Endothelial cell of hepatic sinusoid (primary cell): Measurements from ENCODE around the gene CD164.

Experiments
- in situ Hi-C: cut with HindIII; loops from 2 replicates; pipeline ENCODE4 v1.10.0; 2017; ENCODE audit warnings: low sequenced_read_pairs

CD164 gene

DNA sequence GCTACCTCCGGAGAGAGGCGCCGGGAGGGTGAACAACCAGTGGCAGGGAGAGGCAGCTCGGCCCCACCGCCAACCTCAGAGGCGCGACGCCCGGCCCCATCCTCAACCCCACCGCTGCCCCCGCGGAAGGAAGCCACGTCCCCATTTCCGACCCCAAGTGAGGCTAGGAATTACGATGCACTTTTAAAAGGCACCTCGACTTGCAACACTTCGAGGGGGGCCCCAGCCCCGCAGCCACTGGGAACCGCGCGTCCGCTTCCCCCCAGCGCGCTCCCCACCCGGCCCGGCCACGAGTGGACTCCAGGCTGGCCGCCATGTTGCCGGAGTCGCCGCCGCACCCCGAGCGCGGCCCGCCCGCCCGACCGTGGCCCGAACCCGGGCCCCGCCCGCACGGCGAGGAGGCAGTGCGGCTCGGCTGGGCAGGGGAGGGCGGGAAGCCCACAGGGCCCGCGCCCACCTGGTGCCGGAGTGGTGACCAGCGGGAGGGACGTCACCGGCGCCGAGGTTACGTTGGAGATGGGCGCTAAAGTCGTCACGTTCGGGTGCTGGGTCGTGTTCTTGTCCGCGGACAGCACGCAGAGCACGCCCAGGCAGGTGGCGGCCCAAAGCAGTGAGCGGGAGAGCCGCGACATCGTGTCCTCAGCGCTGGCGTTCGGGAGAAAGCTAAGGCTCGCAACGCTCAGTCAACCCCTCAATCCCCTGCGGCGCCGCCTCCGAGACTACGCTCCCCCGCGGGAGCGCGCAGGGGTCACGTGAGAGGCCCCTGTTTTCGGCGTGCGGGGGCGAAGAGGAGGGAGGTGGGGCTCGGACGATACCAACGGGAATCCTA is at the start of gene CD164:
CD164 (minus strand) TSS at position 721 of the 829 bp plus-strand sequence; CDS start at position 632, 89 bp downstream.
- in situ Hi-C loops, result no loop called here

DNA sequence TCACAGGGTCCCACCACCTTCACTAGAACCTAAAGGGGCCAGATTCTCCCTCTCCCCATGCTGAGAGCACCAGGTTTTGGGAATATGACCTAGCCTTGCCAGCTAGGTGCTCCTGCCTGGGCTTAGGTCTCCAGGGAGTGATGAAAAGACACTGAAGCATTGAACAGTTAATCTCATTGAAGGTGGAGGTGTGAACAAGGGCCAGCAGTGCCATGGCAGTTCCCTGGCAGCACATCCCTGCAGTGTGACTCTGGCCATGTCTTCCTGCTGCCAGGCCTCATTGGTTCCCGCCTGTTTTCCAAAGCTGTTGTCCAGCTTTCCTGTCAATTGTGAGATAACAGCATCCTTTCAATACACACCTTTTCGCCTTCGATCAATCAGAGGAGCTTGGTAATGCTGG is 47.2 kb upstream of the CD164 start:
- in situ Hi-C loops, result no loop called here

DNA sequence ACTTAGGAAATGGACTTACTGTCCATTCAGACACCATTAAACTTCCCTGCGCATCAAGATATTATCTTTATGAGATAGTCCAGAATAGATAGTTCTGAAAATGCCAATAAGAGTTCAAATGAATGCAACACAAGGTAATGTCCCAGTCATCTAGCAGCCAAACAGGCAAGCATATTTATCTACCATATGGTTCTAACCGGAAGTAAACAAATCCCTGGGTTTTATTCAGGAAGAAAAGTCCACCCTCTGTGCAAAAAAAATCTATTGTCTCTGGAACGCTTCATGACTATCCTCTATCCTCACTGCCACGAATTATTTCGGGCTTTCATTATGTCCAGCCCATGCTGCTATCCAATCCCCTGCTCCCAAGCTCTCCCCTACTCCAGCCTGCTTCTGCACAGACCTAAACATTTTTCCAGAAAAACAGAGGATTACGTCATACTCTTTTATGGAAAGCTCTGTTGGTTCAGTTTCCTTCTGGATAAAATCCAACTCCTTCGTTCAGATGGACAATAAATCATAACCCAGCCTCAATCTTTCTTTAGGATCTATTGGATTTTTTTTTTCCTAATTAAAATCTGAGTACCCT is 46.7 kb upstream of the CD164 start:
- in situ Hi-C loops, result no loop called here

DNA sequence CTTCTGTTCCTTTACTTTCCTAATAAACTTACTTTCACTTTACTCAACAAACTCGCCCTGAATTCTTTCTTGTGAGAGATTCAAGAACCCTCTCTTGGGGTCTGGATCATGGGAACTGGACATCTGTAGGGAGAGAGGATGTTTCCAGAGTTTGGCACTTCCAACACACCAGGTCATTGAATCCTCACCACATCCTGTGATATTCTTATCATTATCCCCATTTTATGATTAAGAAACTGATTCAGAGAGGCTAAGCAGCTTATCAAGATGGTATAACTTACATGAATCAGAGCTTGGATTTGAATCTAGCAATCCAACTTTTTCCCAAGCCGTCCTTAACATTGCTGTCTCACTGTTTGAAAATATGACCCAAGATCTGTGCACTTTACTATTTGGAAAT is 42.7 kb upstream of the CD164 start:
- in situ Hi-C loops, result no loop called here

DNA sequence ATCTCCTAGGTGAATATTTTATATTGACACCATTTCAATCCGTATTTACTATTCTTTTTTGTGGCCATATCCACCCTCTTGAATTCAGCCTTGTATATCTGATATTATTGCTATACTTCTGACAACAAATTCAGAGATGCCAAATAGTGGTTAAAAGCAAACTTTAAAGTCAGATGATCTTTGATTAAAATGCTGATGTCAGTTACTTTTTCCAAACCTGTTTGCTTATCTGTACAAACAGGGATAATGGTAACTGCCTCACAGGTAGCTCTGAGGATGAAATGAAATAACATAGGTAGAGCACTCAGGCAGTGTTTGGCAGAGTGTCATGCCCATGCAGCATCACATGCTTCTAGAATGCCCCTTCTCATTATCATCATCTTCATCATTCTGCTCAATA is 38.9 kb upstream of the CD164 start:
- in situ Hi-C loops, result no loop called here

DNA sequence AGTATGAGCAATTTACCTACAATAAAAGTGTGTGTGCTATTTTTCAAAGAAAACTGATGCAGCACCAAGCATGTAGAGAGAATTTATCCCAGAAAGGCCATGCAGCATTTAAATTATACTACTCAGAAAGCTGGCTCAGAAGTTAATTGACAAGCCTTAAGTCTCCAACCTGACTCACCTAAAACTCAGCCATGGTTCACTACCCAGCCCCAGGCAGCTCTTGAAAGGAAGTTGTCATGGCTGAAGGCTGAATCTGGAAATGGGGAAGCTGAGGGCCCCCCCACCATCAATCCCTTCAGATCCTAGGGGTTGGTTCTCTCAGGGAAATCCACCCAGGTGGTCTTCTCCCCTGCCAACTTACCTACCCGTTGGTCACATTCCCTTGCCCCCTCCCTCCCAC is 38.5 kb upstream of the CD164 start:
- in situ Hi-C loops, result no loop called here

DNA sequence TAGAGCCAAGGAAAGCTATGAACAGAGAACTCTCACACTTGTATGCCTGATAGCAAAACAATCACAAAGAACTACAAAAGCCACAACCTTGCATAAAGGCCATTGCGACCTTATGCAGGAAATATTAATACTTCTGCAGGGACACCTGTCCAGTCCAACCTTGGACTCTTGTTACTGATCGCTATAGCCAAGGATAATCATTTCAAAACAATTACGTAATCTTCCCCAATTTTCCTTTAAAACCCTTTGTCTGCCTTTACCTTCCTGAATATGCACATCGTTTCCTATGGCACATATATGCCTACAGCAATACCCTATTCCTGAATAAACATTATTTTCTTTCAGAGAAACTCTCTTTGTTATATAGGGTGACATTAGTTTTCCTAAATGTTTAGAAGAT is 35.4 kb upstream of the CD164 start:
- in situ Hi-C loops, result no loop called here

DNA sequence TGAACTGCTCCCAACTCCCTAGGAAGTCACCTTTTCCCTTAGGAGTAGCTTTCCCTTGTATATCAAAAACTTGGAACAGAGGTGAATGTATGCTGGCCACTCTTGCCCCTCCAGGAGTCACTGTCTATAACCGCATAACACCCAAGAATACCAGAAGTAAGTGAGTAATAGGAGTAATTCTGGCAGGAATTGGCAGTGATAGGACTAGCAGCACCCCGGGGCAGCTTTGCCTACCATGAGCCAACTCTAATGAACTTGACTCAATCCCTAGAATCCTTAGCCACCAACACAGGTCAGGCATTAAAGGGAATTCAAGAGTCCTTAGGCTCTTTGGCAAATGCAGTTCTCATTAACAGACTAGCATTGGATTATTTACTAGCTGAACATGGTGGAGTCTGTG is 28.8 kb upstream of the CD164 start:
- in situ Hi-C loops, result no loop called here

DNA sequence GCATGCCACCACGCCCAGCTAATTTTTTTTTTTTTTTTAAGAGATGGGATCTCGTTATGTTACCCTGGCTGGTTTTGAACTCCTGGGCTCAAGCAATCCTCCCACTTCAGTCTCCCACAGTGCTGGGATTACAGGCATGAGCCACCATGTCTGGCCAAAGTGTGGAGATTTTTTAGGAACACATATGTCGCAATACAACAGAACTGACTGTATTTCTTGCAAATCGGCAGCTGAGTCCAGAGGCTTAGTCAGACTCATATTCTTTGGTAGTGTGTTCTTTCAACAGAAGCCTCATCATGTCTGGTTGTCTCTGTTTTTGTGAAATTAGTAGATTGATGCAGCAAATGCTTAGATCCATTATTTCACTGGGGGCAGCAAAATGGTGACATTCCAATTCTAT is 23.9 kb upstream of the CD164 start:
- in situ Hi-C loops, result loop anchor here (10.0 kb wide), 1 partner anchor 71 kb away; no protein-coding TSS in a partner anchor

DNA sequence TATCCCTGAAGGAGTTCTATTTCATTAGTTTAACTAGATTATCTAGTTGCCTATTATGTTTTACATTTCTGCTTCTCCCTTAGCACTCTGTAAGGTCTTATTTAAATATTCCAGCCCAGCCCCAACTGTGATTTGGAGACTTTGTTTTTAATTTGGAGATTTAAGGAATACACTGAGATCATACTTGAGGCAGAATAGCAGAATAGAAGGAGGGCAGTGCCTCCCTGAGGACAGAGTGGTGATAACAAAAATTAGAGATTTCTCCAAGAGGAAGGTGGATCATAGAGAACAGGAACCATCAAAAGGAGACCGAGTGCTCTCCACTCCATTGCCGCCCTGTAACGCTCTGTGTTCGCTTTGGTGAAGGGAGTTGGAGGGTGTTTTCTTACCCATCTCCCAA is 14.8 kb upstream of the CD164 start:
- in situ Hi-C loops, result no loop called here

DNA sequence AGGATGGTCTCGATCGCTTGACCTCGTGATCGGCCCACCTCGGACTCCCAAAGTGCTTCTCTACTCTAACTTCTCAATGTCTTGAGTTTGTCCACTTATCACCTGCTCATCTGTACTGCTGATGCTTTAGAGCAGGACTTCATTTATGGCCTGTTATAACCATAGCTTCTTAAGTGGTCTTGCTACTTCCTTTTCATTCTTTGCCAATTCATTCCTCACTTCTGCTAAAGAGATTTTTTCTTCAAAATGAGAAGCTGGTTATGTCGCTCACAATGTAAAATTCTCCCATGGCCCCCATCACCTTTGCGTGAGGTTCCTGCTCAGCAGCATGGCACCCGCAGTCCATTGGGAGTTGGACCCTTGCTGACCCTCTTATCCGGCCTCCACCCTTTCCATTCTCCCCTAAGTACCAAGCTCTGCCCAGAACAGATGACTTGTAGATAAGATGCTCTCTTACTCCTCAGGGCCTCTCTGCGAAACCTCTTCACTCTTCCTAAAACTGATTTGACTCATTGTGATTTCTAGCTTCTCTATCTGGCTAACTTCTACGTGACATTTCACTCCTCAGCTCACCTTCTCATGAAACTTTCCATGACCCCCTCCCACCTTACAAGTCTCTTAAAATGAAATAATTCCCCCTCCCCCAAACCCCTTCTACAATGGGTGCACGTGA is 13.9 kb upstream of the CD164 start:
- in situ Hi-C loops, result no loop called here

DNA sequence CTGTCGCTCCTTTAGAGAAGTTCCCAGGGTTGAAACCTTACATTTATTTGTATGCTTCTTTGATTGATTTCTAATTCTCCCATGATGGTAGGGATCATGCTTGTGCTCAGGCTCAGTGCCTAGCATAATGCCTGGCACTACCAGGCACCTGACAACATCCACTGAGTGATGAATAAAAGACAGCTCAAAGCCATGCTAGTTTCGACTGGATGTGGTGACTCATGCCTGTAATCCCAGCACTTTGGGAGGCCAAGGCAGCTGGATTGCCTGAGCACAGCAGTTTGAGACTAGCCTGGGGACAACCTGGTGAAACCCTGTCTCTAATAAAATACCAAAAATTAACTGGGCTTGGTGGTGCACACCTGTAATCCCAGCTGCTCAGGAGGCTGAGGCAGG is 11.6 kb upstream of the CD164 start:
- in situ Hi-C loops, result no loop called here

DNA sequence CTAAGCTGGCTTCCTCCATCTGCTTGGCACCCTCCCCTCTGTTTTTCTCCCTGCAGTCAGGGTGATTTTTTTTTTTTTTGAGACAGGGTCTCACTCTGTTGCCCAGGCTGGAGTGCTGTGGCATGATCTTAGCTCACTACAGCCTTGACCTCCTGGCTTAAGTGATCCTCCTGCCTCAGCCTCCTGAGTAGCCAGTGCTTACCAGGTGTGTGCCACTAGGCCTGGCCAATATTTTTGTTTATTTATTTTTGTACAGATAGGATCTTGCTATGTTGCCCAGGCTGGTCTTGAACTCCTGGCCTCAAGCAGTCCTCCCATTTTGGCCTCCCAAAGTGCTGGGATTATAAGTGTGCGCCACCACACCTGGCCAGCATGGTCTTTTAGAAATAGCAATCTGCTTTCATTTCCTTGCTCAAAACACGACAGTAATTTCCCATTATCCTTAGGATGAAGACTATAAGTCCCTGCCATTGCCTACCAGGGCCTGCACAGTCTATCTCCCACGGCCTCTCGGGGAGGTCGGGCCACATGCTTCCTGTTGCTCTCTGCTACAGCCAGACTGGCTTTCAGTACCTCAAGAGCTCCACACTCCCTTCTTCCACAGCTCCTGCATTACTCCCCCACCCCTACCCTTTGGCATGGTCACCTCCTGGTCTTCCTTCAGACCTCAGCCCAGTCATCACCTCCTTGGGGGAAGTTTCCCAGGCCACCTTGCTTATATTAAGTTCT is 11.1 kb upstream of the CD164 start:
- in situ Hi-C loops, result no loop called here

DNA sequence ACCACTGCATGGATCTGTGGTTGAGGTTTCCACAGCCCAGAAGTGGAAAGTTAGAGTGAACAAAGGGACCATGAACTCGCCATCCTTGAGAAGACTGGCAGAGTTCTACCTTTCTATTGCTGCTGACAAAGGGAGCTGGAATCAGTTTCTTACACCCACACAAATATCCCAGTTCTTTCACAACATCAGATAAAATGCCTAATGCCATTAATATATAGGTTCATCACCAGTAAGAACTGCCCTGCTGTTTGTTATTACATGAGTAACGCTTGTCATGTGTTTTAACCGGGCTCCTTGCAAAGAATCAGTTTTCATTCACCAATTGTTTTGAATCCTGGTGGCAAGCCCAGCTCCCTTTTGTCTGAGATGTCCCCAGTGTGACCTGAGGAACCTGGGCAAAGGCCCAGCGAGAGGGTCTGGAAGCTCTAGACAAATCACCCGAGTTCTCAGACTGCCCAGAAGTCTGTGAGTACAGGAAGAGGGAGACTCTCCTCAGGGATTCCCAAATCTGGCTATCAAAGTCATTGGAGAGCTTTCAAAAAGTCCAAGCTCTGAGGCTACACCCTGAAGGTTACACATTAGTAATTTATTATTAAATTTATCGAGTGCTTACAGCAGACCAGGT is 7.5 kb upstream of the CD164 start:
- in situ Hi-C loops, result no loop called here

DNA sequence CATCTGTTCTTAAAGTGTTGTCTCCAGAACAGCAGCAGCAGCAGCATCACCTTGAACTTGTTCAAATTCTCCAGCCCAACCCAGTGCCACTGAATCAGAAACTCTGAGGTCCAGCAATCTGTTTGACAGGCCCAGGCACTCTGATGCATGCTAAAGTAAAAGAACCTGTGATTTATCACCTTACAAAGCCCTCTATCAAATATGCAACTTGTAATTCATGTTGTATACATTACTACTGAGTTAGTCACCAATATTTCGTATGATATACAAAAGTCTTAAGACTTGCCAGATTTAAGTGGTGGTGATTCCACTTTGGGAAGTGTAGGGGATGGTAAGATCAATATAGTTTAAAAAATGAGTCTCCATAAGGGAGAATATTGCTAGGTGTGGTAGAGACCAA is 6.0 kb upstream of the CD164 start:
- in situ Hi-C loops, result no loop called here

DNA sequence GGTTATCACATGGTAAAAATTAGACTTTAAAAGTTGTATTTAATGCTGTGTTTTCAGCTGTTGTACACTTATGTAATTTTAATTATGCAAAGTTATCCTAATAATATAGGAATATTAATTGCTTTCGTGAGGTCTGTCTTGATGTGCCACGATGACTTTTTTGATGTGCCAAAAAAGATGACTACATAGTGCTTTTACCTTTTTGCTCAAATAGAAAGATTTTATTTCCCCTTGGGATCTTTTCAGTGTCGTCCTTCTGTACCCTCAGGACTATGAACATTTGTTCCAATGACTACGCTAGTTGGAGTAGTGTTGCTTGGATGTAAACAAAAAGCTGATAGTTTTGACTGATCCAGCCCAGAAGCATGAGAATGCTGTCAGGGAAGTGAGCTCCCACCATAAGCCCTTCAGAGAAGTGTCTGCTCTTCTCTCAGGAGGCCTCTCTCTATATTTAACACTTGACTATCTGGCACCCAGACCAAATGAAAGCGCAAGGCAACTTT is 1.2 kb upstream of the CD164 start:
- in situ Hi-C loops, result no loop called here

DNA sequence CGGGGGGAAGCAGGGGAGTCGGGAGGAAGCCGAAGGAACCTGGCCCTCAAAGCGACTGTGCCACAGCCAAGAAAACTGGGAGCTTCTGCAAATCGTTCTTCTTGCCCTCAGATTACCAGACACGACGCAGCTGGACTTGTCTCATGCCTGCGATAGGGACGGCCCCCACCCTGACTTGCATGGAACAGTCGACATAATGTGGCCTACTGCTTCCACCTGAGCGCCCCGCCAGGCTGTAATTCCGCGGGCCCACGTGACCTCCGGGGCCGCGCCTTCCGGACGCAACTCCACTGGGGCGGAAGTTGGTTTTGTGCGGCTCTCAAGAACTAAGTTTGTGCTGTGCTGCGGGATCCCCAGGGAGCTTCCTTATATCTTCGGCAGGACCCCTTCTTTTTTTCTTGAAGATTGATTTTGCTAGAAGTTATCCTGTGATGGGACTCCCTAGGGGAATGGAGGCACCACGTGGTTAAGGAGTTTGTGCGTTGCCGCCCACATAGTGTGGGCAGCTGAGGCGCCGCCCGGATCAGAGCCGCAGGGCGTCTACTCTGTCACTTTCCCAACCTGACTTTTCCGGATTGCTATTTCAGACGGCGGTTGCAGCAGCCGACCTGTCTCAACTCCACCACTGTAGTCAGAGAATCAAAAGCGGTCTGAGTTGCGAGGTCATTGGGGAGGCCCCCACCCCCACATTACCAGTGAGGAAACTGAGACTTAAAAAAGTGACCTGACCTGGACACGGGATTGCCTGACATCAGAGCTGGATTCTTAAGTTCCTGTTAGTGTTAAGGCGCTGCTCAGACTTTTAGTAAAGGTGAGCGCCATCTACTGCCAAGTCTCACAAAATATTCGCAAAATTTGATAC is 540 bp upstream of the CD164 start:
- in situ Hi-C loops, result no loop called here

DNA sequence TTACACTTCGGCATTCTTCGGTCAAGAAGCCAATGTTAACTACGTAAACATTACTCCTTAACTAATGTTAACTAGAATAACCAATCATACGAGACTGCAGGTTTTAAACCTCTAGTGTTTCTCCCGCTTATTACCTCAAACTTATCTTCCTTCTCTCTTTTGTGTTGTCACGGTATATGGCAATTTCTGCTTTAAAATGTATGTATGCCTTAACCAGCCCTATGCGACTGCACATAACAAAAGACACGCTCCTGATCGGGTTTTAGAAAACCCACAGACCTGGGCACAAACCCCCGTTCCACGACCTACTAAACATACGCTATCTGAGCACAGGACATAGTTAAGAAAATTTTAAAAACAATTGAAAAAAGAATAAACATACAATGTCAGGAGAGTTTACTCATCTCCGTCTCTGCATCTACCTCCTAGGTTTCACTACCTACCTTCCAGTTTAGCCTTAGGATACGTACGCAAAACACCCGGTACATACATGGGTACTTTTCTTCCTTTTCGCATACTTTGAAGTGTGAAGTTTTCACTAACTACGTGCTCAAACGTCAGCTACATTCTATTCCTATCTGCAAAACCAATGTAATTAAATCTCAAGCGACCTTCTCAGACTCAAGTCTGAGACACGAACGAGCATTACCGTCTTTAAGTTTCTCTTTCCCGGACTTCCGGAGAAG is 1.1 kb downstream of the CD164 start:
- in situ Hi-C loops, result no loop called here

DNA sequence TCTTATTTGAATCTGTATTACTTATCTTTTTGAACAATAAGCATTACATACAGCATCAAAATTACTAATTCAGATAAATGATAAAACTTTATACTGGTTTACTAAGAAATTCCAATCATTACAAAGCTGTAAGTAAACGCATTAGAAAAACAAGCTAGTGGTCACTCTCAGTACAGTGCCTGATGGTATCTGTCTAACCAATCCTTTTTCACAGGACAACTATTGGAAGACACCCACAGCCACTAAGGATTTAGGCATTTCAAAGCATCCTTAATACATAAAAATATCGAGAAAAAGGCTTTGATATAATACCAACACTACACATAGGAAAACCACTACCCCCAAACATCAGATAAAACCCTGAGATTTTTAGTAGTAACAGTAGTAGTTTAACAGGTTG is 2.6 kb downstream of the CD164 start:
- in situ Hi-C loops, result loop anchor here (10.0 kb wide), 1 partner anchor 85 kb away; no protein-coding TSS in a partner anchor
